ENCODE results near the gene TRAF7.

TRAF7 gene

DNA sequence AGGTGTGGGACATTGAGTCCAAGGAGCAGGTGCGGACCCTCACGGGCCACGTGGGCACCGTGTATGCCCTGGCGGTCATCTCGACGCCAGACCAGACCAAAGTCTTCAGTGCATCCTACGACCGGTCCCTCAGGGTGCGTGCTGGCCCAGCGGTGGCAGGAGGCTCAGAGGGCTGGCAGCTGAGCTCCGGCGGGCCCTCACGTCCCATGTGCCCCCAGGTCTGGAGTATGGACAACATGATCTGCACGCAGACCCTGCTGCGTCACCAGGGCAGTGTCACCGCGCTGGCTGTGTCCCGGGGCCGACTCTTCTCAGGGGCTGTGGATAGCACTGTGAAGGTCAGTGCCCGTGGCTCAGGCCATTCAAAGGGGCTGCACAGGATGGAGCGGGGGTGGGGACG lies 20.5 kb downstream of the TRAF7 start:
- H3K27ac ChIP-seq: no peak overlapping the region
- TF ChIP-seq CTCF (conservative IDR thresholded peaks at IDR 0.05): no peak

- H3K27ac ChIP-seq: no peak overlapping the region
- no peak for TF ChIP-seq CTCF (conservative IDR thresholded peaks at IDR 0.05)
These were observed 21.5 kb downstream of the TRAF7 start for GRCh38 chr16:2177101-2177500.

GRCh38 chr16:2177561-2177960 lies 22.0 kb downstream of the TRAF7 start:
- no peak for TF ChIP-seq CTCF (conservative IDR thresholded peaks at IDR 0.05)
- H3K27ac ChIP-seq: no peak overlapping the region

GRCh38 chr16:2178321-2179106 lies 22.9 kb downstream of the TRAF7 start:
- no peak for TF ChIP-seq CTCF (conservative IDR thresholded peaks at IDR 0.05)
- H3K27ac ChIP-seq: no peak overlapping the region

- H3K27ac ChIP-seq: no peak overlapping the region
These were observed 23.5 kb downstream of the TRAF7 start for GRCh38 chr16:2179107-2179501.

GRCh38 chr16:2179576-2179975 lies 24.0 kb downstream of the TRAF7 start:
- no peak for TF ChIP-seq CTCF (conservative IDR thresholded peaks at IDR 0.05)
- H3K27ac ChIP-seq: no peak overlapping the region

More at GRCh38 chr16:2179107-2179501, 23.5 kb downstream of the TRAF7 start:
- TF ChIP-seq CTCF (conservative IDR thresholded peaks at IDR 0.05): no peak

- TF ChIP-seq CTCF (conservative IDR thresholded peaks at IDR 0.05): no peak
- no peak overlapping the region for H3K27ac ChIP-seq
These were observed 24.9 kb downstream of the TRAF7 start for GRCh38 chr16:2180461-2180860.
